NCI-H146 (cell line): ENCODE measurements around the gene NCOA5.

Experiments used
- DNase-seq: peaks from one replicate; lab custom pipeline; 2025; lab: John Stamatoyannopoulos, UW

NCOA5 gene

DNA sequence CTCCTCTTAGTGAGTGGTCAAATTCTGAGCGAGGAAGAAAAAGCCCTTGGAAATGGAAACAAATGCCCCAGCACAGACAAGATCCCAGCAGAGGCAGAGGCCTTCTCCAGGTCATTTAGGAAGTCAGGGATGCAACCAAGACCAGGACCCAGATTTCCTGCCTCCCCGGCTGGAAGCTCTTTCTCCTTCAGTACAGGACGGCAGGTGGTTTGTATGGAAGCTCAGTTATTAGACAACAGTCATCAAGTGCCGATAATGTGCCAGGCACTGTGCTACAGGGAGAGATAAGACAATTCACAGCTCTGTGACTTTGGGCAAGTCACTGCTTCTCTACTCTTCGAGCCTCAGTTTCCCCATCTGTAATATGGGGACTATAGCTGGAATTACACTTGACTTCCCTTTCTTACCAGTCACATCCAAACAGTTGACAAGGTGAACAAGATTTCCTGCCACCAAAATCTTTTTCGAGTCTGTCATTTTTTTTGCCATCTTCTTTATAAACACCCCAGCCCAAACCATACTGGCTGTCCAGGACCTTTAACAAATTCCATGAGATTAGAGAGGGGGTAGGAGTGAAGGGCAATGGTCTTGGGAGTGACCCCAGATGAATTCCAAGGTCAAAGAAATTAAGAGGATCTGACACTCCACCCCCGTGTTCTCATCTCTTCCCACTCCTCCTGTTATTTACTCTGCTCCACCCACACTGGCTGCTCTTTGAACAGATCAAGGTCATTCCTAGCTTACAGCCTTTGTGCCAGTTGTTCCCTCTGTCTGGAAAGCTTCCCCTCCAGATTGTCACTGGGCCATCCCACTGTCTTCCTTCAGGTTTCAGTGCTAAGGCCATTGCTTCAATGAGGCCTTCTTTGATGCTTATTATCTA is 75.0 kb downstream of the NCOA5 start:
- no peak for DNase-seq

DNA sequence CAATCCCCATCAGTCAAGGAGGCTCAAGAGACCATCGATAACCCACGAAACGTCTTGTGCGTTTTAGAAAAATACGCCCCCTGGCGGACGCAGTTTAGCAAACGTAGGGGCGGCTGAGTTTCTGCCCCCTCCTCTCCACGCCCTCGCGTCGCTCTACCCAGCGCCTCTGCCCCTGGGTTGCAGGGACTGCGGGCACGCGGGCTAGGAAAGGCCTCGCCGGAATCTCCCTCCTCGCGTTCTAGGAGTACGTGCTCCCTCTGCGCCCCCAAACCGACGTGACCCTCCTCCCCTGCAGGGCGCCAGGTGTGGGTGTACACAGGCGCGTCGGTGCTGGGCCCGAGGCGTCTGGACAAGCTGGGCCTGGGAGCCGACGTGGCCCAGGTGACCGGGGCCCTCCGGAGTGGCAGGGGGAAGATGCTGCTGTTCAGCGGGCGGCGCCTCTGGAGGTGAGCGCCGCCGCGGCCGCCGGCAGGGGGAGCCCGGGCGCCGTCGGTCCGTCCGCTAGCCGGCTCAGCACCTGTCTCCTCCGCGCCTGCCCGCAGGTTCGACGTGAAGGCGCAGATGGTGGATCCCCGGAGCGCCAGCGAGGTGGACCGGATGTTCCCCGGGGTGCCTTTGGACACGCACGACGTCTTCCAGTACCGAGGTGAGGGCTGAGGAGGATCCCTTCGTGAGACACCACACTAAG is 75.8 kb downstream of the NCOA5 start:
- peak; percentile 86 for DNase-seq

DNA sequence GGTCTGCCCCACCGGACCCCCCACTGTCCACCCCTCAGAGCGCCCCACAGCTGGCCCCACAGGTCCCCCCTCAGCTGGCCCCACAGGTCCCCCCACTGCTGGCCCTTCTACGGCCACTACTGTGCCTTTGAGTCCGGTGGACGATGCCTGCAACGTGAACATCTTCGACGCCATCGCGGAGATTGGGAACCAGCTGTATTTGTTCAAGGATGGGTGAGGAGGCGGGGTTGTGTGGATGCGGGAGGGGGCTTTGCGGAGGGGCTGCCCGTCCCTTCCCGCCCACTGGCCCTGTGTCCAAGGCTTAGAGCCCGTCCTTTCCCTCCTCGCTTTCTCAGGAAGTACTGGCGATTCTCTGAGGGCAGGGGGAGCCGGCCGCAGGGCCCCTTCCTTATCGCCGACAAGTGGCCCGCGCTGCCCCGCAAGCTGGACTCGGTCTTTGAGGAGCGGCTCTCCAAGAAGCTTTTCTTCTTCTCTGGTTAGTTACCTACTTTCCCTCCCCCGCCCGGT is 76.4 kb downstream of the NCOA5 start:
- DNase-seq = peak; percentile 75

DNA sequence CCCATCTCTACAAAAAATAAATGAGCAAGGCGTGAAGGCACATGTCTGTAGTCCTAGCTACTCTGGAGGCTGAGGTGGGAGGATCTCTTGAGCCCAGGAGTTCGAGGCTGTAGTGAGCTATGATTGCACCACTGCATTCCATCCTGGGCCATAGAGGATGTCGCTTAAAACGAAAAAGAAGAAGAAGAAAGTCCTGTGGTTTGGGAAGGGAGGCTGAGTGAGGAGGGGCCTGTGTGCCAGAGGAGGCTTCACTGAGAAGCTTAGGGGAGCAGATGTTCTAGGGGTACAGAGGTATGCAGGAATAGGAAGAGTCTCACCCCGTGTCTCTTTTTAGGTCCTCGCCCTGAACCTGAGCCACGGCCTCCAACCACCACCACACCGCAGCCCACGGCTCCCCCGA is 76.8 kb downstream of the NCOA5 start:
- no peak for DNase-seq

DNA sequence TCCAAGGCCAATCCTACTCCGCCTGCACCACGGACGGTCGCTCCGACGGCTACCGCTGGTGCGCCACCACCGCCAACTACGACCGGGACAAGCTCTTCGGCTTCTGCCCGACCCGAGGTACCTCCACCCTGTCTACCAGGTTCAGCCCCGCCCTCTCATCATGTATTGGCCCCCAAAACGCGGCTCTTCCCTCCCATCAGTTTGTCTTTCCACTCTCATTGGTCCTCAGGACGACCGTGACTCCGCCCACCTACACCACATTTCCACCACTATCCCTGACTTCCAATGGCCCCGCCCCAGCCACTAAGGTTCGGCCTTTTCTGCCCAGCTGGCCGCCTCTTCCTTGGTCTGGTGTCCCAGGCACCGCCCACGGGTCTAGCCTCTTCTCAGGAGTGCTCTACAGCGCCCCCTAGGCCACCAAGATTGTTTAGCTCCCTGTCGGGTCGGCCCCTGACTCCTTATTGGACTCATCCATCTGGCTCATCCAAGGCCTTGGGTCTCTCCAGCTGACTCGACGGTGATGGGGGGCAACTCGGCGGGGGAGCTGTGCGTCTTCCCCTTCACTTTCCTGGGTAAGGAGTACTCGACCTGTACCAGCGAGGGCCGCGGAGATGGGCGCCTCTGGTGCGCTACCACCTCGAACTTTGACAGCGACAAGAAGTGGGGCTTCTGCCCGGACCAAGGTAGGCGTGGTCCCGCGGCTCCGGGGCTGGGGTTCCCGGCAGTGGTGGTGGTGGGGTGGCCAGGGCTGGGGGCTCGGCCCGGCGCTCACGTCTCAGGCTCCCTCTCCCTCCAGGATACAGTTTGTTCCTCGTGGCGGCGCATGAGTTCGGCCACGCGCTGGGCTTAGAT is 77.9 kb downstream of the NCOA5 start:
- DNase-seq = peak; percentile 30
